ENCODE data around the gene CALR. TPM values are rescaled to one million over a fixed set of nuclear protein-coding genes. Genes with fewer than 3 reads are reported as not detected.

CALR gene
- total RNA-seq, 4 donors from 2014 or later: 166 to 616 (median 392) TPM

DNA sequence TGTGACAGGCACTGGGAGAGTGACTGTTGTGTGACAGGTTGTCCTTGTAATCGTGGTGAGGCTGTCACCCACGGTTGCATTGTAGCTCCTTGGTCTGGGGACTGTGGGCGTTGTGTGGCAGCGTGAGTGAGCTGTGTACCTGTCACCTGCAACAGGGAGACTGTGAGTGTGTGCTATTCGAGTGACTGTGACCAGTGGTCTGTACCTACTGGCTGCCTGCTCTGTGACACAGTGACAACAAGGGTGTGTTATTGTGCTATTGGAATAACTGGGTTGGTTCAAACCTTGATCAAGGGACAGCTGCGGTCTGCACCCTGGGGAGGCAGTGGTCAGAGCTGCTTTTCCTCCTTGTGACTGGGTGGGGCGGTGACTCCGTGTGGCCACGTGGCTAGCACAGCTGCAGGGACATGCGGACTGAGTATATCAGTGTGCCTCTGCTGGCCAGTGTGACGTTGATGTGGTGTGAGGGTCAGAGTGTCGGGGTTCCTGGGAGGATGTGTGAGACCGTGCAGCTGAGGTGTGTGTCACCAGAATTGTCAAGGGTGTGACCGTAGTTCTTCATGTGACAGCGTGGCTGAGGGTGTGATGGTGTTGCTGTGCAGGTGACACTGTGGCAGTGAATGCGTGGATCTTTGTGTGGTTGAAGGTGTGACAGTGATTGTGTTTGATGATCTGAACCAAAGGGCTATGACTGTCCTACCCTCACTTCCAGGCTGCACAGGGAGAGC is 46.8 kb downstream of the CALR start:
- TF ChIP-seq, protein P1, sequence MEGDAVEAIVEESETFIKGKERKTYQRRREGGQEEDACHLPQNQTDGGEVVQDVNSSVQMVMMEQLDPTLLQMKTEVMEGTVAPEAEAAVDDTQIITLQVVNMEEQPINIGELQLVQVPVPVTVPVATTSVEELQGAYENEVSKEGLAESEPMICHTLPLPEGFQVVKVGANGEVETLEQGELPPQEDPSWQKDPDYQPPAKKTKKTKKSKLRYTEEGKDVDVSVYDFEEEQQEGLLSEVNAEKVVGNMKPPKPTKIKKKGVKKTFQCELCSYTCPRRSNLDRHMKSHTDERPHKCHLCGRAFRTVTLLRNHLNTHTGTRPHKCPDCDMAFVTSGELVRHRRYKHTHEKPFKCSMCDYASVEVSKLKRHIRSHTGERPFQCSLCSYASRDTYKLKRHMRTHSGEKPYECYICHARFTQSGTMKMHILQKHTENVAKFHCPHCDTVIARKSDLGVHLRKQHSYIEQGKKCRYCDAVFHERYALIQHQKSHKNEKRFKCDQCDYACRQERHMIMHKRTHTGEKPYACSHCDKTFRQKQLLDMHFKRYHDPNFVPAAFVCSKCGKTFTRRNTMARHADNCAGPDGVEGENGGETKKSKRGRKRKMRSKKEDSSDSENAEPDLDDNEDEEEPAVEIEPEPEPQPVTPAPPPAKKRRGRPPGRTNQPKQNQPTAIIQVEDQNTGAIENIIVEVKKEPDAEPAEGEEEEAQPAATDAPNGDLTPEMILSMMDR (IDR thresholded peaks at IDR 0.05): no peak
- no peak for TF ChIP-seq POLR2A (IDR thresholded peaks at IDR 0.05)
- no peaks in the 10 kb centered on the region for H3K27me3 ChIP-seq
- intact Hi-C loops (cut with DNase I; ENCODE audit: low total_unique reads): no loop called here
- H3K27ac ChIP-seq: no peak overlapping the region
- H3K9me3 ChIP-seq: no peaks in the 10 kb centered on the region
- DNase-seq: no peak
- H3K4me1 ChIP-seq: no peaks in the 10 kb centered on the region
- H3K4me3 ChIP-seq: no peak overlapping the region
- no peaks in the 10 kb centered on the region for H3K36me3 ChIP-seq

- H3K27me3 ChIP-seq: no peaks in the 10 kb centered on the region
- DNase-seq: no peak
- H3K36me3 ChIP-seq: no peaks in the 10 kb centered on the region
- no peaks in the 10 kb centered on the region for H3K4me1 ChIP-seq
- H3K27ac ChIP-seq: no peak overlapping the region
- TF ChIP-seq, protein P1 (IDR thresholded peaks at IDR 0.05): no peak
- TF ChIP-seq POLR2A (IDR thresholded peaks at IDR 0.05): no peak
- intact Hi-C loops (cut with DNase I; ENCODE audit: low total_unique reads): no loop called here
- H3K4me3 ChIP-seq: no peak overlapping the region
- H3K9me3 ChIP-seq: no peaks in the 10 kb centered on the region
Observed at GRCh38 chr19:12986726-12987125, 48.3 kb downstream of the CALR start.

DNA sequence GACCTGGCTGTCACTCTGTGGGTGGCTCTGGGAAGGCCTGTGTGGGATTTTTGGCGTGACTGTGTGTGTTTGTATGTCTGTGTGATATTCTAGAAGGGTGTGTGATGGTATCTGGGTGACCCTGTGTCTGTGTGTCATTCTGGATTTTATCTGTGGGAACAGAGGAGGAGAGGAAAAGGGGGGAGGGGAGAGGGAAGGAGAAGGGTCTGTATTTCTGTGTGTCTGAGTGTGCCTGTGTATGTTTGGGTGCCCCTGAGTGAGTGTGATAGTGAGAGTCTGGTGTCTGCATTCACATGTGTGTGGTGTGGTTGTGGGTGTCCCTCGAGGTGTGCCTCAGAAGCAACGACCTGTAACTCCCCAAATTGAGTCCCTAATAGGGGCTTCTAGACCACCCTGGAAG is 48.8 kb downstream of the CALR start:
- H3K4me3 ChIP-seq: no peak overlapping the region
- H3K27ac ChIP-seq: no peak overlapping the region
- TF ChIP-seq, protein P1 (IDR thresholded peaks at IDR 0.05): no peak
- no peak for TF ChIP-seq POLR2A (IDR thresholded peaks at IDR 0.05)
- H3K36me3 ChIP-seq: no peaks in the 10 kb centered on the region
- intact Hi-C loops (cut with DNase I; ENCODE audit: low total_unique reads): no loop called here
- H3K27me3 ChIP-seq: no peaks in the 10 kb centered on the region
- H3K9me3 ChIP-seq: no peaks in the 10 kb centered on the region
- DNase-seq: no peak
- H3K4me1 ChIP-seq: no peaks in the 10 kb centered on the region

GRCh38 chr19:12987781-12988180 is 49.4 kb downstream of the CALR start:
- TF ChIP-seq, protein P1 (IDR thresholded peaks at IDR 0.05): no peak
- TF ChIP-seq POLR2A (IDR thresholded peaks at IDR 0.05): no peak
- Histone ChIP-seq H3K4me3 (no peak overlapping the region), H3K4me1 (no peaks in the 10 kb centered on the region), H3K36me3 (no peaks in the 10 kb centered on the region), H3K27ac (no peak overlapping the region), H3K9me3 (no peaks in the 10 kb centered on the region), H3K27me3 (no peaks in the 10 kb centered on the region)
- DNase-seq: no peak
- intact Hi-C loops (cut with DNase I; ENCODE audit: low total_unique reads): no loop called here

- no peak for DNase-seq
- no peak overlapping the region for H3K4me3 ChIP-seq
- H3K36me3 ChIP-seq: no peaks in the 10 kb centered on the region
- H3K27ac ChIP-seq: no peak overlapping the region
- H3K27me3 ChIP-seq: no peaks in the 10 kb centered on the region
- no peaks in the 10 kb centered on the region for H3K9me3 ChIP-seq
- intact Hi-C loops (cut with DNase I; ENCODE audit: low total_unique reads): no loop called here
- TF ChIP-seq POLR2A (IDR thresholded peaks at IDR 0.05): no peak
- TF ChIP-seq, protein P1 (IDR thresholded peaks at IDR 0.05): no peak
- no peaks in the 10 kb centered on the region for H3K4me1 ChIP-seq
Observed at GRCh38 chr19:12990431-12990830, 52.0 kb downstream of the CALR start.
